Retinal pigment epithelial cell (primary cell): Measurements from ENCODE around the gene ELOVL5.
A peak's percentile ranks its signal among the peaks of the same experiment; 100 is the strongest.
"Not testable (repeated sequence)": the region's sequence is repeated elsewhere in the genome, so short reads cannot be mapped to it uniquely, and the experiment has no call there.

Source experiments
- DNase-seq: peaks from one replicate; pipeline ENCODE4 v3.0.0-alpha.2; 2010; ENCODE audit warnings: low read depth
- H3K4me3 ChIP-seq: 2 replicates; pipeline ENCODE4 v1.5.1; 2011; ENCODE audit warnings: mild to moderate bottlenecking, low read length, control low read depth, moderate library complexity
- CTCF ChIP-seq: conservative IDR thresholded peaks from 2 replicates; pipeline ENCODE4 v1.5.1; 2011; ENCODE audit warnings: low read depth, low read length, control low read depth, inconsistent platforms

The ELOVL5 gene

GRCh38 chr6:53310771-53311585 is 37.8 kb downstream of the ELOVL5 start:
- no peak for DNase-seq
- TF ChIP-seq CTCF: no peak
- H3K4me3 ChIP-seq: no peak overlapping the region

- H3K4me3 ChIP-seq: no peak overlapping the region
- no peak for TF ChIP-seq CTCF
- no peak for DNase-seq
These were observed 38.8 kb downstream of the ELOVL5 start for GRCh38 chr6:53309901-53310300.

- TF ChIP-seq CTCF: no peak
- DNase-seq: peak; percentile 86
- no peak overlapping the region for H3K4me3 ChIP-seq
These were observed 39.5 kb downstream of the ELOVL5 start for GRCh38 chr6:53309059-53309900.

- no peak overlapping the region for H3K4me3 ChIP-seq
- peak; percentile 67 for DNase-seq
- no peak for TF ChIP-seq CTCF
These were observed 41.9 kb downstream of the ELOVL5 start for GRCh38 chr6:53306819-53307347.

GRCh38 chr6:53306217-53306616 is 42.5 kb downstream of the ELOVL5 start:
- DNase-seq, H3K4me3 ChIP-seq: not testable (repeated sequence)

GRCh38 chr6:53305506-53306005 is 43.2 kb downstream of the ELOVL5 start:
- not testable (repeated sequence) for DNase-seq, H3K4me3 ChIP-seq

- not testable (repeated sequence) for DNase-seq, H3K4me3 ChIP-seq
These were observed 43.8 kb downstream of the ELOVL5 start for GRCh38 chr6:53304953-53305352.

- DNase-seq: peak; percentile 83
- no peak for TF ChIP-seq CTCF
- no peak overlapping the region for H3K4me3 ChIP-seq
These were observed 45.9 kb downstream of the ELOVL5 start for GRCh38 chr6:53302678-53303360.
